HEK293 (cell line): ENCODE results near the gene ZMYM1.

Experiments used
- CTCF ChIA-PET: fragments of 350-600 bp; formaldehyde crosslinking; extraction: SDS; loops from one replicate; lab custom pipeline; 2021; ENCODE audit warnings: antibody characterized with exemption; lab: Yijun Ruan, JAX
- POLR2A ChIA-PET: fragments of 300-600 bp; formaldehyde crosslinking; extraction: SDS; loops from one replicate; lab custom pipeline; 2020; ENCODE audit warnings: antibody characterized with exemption, inconsistent platforms; lab: Yijun Ruan, JAX
- H3K27ac ChIP-seq: fragments of 200-500 bp; sonication (Bioruptor generic); 2 replicates; pipeline ENCODE4 v1.5.1; 2014; ENCODE audit warnings: low read depth, low read length, control low read depth, inconsistent platforms; ENCODE audit errors: extremely low read depth
- H3K36me3 ChIP-seq, 2 experiments: fragments of 200-500 bp in 1 of 2; sonication (Bioruptor generic) in 1 of 2; 1 replicate in 1 of 2; 2 replicates in 1 of 2; pipeline ENCODE4 v1.5.1; 2014 to 2017; ENCODE audit warnings: inconsistent platforms in 2 of 2, low read length in 2 of 2; ENCODE audit not compliant: control insufficient read depth in 2 of 2, insufficient read depth in 1 of 2
- H3K4me1 ChIP-seq: fragments of 200-500 bp; sonication (Bioruptor generic); 2 replicates; pipeline ENCODE4 v1.5.1; 2014; ENCODE audit warnings: mild to moderate bottlenecking, low read length, inconsistent platforms; ENCODE audit not compliant: control insufficient read depth, insufficient read depth
- H3K4me3 ChIP-seq: 2 replicates; pipeline ENCODE4 v1.5.1; 2011; ENCODE audit warnings: low read depth, mild to moderate bottlenecking, control low read depth, low read length, moderate library complexity
- H3K9me3 ChIP-seq: fragments of 200-500 bp; sonication (Bioruptor generic); 2 replicates; pipeline ENCODE4 v1.5.1; 2014; ENCODE audit warnings: low read depth, low read length, inconsistent platforms; ENCODE audit not compliant: control insufficient read depth, insufficient read depth
- AEBP2 ChIP-seq: fragments of 450-650 bp; formaldehyde crosslinking; IDR thresholded peaks from 2 replicates; pipeline ENCODE4 v1.5.1; 2016; ENCODE audit warnings: missing biosample characterization, missing genetic modification characterization, borderline replicate concordance
- BCL11B ChIP-seq: fragments of 450-650 bp; formaldehyde crosslinking; IDR thresholded peaks from 2 replicates; pipeline ENCODE4 v1.5.1; 2016; ENCODE audit warnings: low read depth, missing biosample characterization, missing genetic modification characterization
- PRDM10 ChIP-seq: fragments of 450-650 bp; formaldehyde crosslinking; IDR thresholded peaks from 2 replicates; pipeline ENCODE4 v1.5.1; 2016; ENCODE audit warnings: missing biosample characterization, missing genetic modification characterization
- TCF7L2 ChIP-seq: IDR thresholded peaks from 2 replicates; pipeline ENCODE4 v1.6.1; 2011; ENCODE audit warnings: low read depth, mild to moderate bottlenecking, inconsistent platforms, low read length, moderate library complexity, borderline replicate concordance
- ZBTB10 ChIP-seq: fragments of 450-650 bp; formaldehyde crosslinking; IDR thresholded peaks from 2 replicates; pipeline ENCODE4 v1.5.1; 2016; ENCODE audit warnings: missing biosample characterization, missing genetic modification characterization
- ZBTB11 ChIP-seq: fragments of 450-650 bp; formaldehyde crosslinking; conservative IDR thresholded peaks from 2 replicates; pipeline ENCODE4 v1.5.1; 2016; ENCODE audit warnings: low read depth, missing biosample characterization, missing genetic modification characterization
- ZFP41 ChIP-seq: fragments of 450-650 bp; formaldehyde crosslinking; IDR thresholded peaks from 2 replicates; pipeline ENCODE4 v1.5.1; 2016; ENCODE audit warnings: missing biosample characterization, missing genetic modification characterization, borderline replicate concordance
- ZNF114 ChIP-seq: fragments of 450-650 bp; formaldehyde crosslinking; IDR thresholded peaks from 2 replicates; pipeline ENCODE4 v1.5.0; 2017; ENCODE audit warnings: missing biosample characterization, missing genetic modification characterization
- ZNF155 ChIP-seq: fragments of 450-650 bp; formaldehyde crosslinking; IDR thresholded peaks from 2 replicates; pipeline ENCODE4 v1.5.1; 2016; ENCODE audit warnings: missing biosample characterization, missing genetic modification characterization
- ZNF221 ChIP-seq: fragments of 450-650 bp; formaldehyde crosslinking; IDR thresholded peaks from 2 replicates; pipeline ENCODE4 v1.5.1; 2017; ENCODE audit warnings: missing biosample characterization, missing genetic modification characterization, borderline replicate concordance
- ZNF266 ChIP-seq: fragments of 450-650 bp; formaldehyde crosslinking; IDR thresholded peaks from 2 replicates; pipeline ENCODE4 v1.5.1; 2016; ENCODE audit warnings: missing biosample characterization, missing genetic modification characterization, low read depth
- ZNF350 ChIP-seq: fragments of 450-650 bp; formaldehyde crosslinking; IDR thresholded peaks from 2 replicates; pipeline ENCODE4 v1.5.0; 2017; ENCODE audit warnings: missing biosample characterization, mild to moderate bottlenecking, missing genetic modification characterization
- ZNF366 ChIP-seq: fragments of 450-650 bp; formaldehyde crosslinking; conservative IDR thresholded peaks from 2 replicates; pipeline ENCODE4 v1.5.1; 2016; ENCODE audit warnings: missing biosample characterization, missing genetic modification characterization
- ZNF48 ChIP-seq: fragments of 450-650 bp; formaldehyde crosslinking; IDR thresholded peaks from 2 replicates; pipeline ENCODE4 v1.5.1; 2016; ENCODE audit warnings: missing biosample characterization, missing genetic modification characterization
- ZNF530 ChIP-seq: fragments of 450-650 bp; formaldehyde crosslinking; IDR thresholded peaks from 2 replicates; pipeline ENCODE4 v1.5.1; 2016; ENCODE audit warnings: low read depth, missing biosample characterization, missing genetic modification characterization
- ZNF645 ChIP-seq: fragments of 450-650 bp; formaldehyde crosslinking; IDR thresholded peaks from 2 replicates; pipeline ENCODE4; 2016; ENCODE audit warnings: missing biosample characterization, missing genetic modification characterization
- ZNF658 ChIP-seq: fragments of 450-650 bp; formaldehyde crosslinking; IDR thresholded peaks from 2 replicates; pipeline ENCODE4; 2016; ENCODE audit warnings: missing biosample characterization, missing genetic modification characterization
- ZNF830 ChIP-seq: fragments of 450-650 bp; IDR thresholded peaks from 2 replicates; pipeline ENCODE4 v1.5.0; 2018; ENCODE audit warnings: missing biosample characterization, missing genetic modification characterization, low read depth, mild to moderate bottlenecking, moderate library complexity
- TF ChIP-seq, protein P1 (sequence below): fragments of 450-650 bp; formaldehyde crosslinking; IDR thresholded peaks from 2 replicates; pipeline ENCODE4 v1.5.1; 2016; ENCODE audit warnings: missing biosample characterization, missing genetic modification characterization, borderline replicate concordance

The ZMYM1 gene

DNA sequence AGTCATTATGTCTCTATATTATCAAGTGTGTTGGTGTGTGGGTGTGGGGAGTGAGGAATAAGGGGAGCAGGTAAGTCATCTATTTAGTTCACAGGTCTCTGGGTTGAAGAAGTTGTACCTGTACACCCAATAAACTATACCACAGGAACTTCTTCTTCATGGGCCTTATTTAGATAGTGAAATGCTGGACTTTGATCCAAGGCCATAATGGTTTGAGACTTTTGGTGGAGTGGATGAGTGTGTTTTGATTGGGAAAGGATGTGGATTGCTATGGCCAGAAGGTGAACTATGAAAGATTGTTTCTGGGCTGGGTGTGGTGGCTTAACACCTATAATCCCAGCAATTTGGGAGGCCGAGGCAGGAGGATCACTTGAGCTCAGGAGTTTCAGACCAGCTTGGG, 40.5 kb upstream of the ZMYM1 start:
- TF ChIP-seq ZNF155 (no peak), ZFP41 (tag by site-specific recombination) (no peak), ZNF645 (tag by site-specific recombination) (no peak), ZNF366 (tag by site-specific recombination) (no peak), AEBP2 (tag by site-specific recombination) (no peak), ZNF350 (no peak), ZBTB10 (tag by site-specific recombination) (no peak), ZNF48 (tag by site-specific recombination) (no peak), ZNF266 (tag by site-specific recombination) (no peak), ZBTB11 (tag by site-specific recombination) (no peak)
- H3K4me1 ChIP-seq: no peaks in the 10 kb centered on the region
- no peak overlapping the region for H3K4me3 ChIP-seq
- POLR2A ChIA-PET: no interaction called here
- H3K9me3 ChIP-seq: no peaks in the 10 kb centered on the region
- CTCF ChIA-PET: no interaction called here
- H3K36me3 ChIP-seq: no peaks in the 10 kb centered on the region
- H3K27ac ChIP-seq: no peak overlapping the region

GRCh38 chr1:35043498-35043897, 35.7 kb upstream of the ZMYM1 start:
- POLR2A ChIA-PET: no interaction called here
- no peaks in the 10 kb centered on the region for H3K4me1 ChIP-seq
- no peaks in the 10 kb centered on the region for H3K9me3 ChIP-seq
- CTCF ChIA-PET: no interaction called here
- H3K27ac ChIP-seq: no peak overlapping the region
- no peaks in the 10 kb centered on the region for H3K36me3 ChIP-seq
- no peak overlapping the region for H3K4me3 ChIP-seq
- TF ChIP-seq, protein P1, sequence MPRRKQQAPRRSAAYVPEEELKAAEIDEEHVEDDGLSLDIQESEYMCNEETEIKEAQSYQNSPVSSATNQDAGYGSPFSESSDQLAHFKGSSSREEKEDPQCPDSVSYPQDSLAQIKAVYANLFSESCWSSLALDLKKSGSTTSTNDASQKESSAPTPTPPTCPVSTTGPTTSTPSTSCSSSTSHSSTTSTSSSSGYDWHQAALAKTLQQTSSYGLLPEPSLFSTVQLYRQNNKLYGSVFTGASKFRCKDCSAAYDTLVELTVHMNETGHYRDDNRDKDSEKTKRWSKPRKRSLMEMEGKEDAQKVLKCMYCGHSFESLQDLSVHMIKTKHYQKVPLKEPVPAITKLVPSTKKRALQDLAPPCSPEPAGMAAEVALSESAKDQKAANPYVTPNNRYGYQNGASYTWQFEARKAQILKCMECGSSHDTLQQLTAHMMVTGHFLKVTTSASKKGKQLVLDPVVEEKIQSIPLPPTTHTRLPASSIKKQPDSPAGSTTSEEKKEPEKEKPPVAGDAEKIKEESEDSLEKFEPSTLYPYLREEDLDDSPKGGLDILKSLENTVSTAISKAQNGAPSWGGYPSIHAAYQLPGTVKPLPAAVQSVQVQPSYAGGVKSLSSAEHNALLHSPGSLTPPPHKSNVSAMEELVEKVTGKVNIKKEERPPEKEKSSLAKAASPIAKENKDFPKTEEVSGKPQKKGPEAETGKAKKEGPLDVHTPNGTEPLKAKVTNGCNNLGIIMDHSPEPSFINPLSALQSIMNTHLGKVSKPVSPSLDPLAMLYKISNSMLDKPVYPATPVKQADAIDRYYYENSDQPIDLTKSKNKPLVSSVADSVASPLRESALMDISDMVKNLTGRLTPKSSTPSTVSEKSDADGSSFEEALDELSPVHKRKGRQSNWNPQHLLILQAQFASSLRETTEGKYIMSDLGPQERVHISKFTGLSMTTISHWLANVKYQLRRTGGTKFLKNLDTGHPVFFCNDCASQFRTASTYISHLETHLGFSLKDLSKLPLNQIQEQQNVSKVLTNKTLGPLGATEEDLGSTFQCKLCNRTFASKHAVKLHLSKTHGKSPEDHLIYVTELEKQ (tag by site-specific recombination): no peak
- TF ChIP-seq ZNF114 (tag by site-specific recombination) (no peak), ZNF530 (tag by site-specific recombination) (no peak), TCF7L2 (no peak), ZNF221 (no peak), BCL11B (tag by site-specific recombination) (no peak), ZNF830 (tag by site-specific recombination) (no peak), PRDM10 (tag by site-specific recombination) (no peak), ZNF658 (no peak)
